Psoas muscle (tissue), 8 donors: ENCODE data around the gene HAPLN2. TPM values are rescaled to one million over a fixed set of nuclear protein-coding genes. Genes with fewer than 3 reads are reported as not detected.

Experiments
- ATAC-seq, 4 donors: fragments of 200-7000 bp; cut with Tn5 transposase; one replicate each; pipeline ENCODE4 v1.9.1; 2020; ENCODE audit warnings: moderate library complexity in 3 of 4, mild to moderate bottlenecking in 2 of 4
- DNase-seq, 2 donors: peaks; one replicate each; pipeline ENCODE4 v3.0.0-alpha.2; 2020
- H3K27ac ChIP-seq: fragments of 200-600 bp; one replicate; pipeline ENCODE4 v1.8.0; 2022
- H3K27me3 ChIP-seq, 3 donors: fragments of 200-600 bp in 1 of 3; one replicate each; pipeline versions ENCODE4 v1.6.1 to v1.8.0; 2013 to 2022; ENCODE audit warnings: low read length in 2 of 3, mild to moderate bottlenecking in 2 of 3, moderate library complexity in 1 of 3; ENCODE audit not compliant: insufficient read depth in 3 of 3
- H3K36me3 ChIP-seq, 2 donors: fragments of 200-600 bp in 1 of 2; one replicate each; pipeline versions ENCODE4 v1.6.1 to v1.8.0; 2013 to 2022; ENCODE audit warnings: low read depth in 1 of 2, mild to moderate bottlenecking in 1 of 2, moderate library complexity in 1 of 2; ENCODE audit not compliant: insufficient read depth in 1 of 2
- H3K4me1 ChIP-seq: fragments of 200-600 bp; one replicate; pipeline ENCODE4 v1.8.0; 2022
- H3K4me3 ChIP-seq: fragments of 200-600 bp; one replicate; pipeline ENCODE4 v1.8.0; 2022; ENCODE audit warnings: mild to moderate bottlenecking
- H3K9me3 ChIP-seq: fragments of 200-600 bp; one replicate; pipeline ENCODE4 v1.8.0; 2022
- CTCF ChIP-seq: fragments of 200-600 bp; IDR thresholded peaks from one replicate; pipeline ENCODE4 v1.8.0; 2022; ENCODE audit warnings: antibody characterized with exemption
- WGBS, 3 donors: extraction: QIAGEN DNeasy Blood & Tissue Kit; methylation state at CpG; one replicate each; pipeline versions ENCODE4 v1.1.6 to v1.1.7; 2013; 5-methylcytosine and 5-hydroxymethylcytosine counted together
- intact Hi-C, 2 donors: fragments of 100-400 bp; cut with DNase I; formaldehyde crosslinking; loops; one replicate each; pipeline versions ENCODE4 v1.11.0 to v1.14.2; 2022
- polyA plus RNA-seq, 3 donors: library from polyadenylated mRNA; stranded (reverse); fragments of 200-250 nt; gene quantifications; one replicate each; pipeline ENCODE4 v1.2.3, GENCODE V29; 2013
- total RNA-seq, 4 donors: library from RNA; stranded (reverse); fragmentation: NEBNext Ultra II Directional in 2 of 4; extraction: Animal tissue kit (Norgen Biotek cat#: 25700) in 2 of 4; gene quantifications; one replicate each; pipeline versions ENCODE4 v1.2.1 to v1.2.4, GENCODE V29; 2021 to 2023
- donor health status: healthy with polysubstance abuse.
- donor health status: DM: no; HTN: no; CAD: no; lungs with moderate emphysema.
- donor health status: Bipolar disorder and iron deficiency.
- donor health status: healthy.
- donor health status: DM: yes; HTN: yes; CAD: no.
- donor health status: DM: no; HTN: no; CAD: no.
- donor health status: DM: no; HTN: no; CAD: no.
- donor health status: DM: yes; HTN: yes; CAD: no.

The HAPLN2 gene
- total and polyA plus RNA-seq, 7 donors = 0.28 to 2.2 (median 0.61) TPM

GRCh38 chr1:156591181-156591431 lies 28.1 kb upstream of the HAPLN2 start:
- peak overlapping the region; percentile 92 for H3K27ac ChIP-seq
- H3K9me3 ChIP-seq = no peaks in the 10 kb centered on the region
- TF ChIP-seq CTCF = no peak
- no peaks in the 10 kb centered on the region for H3K27me3 ChIP-seq
- peaks cover 9 to 37% of the 10 kb centered on the region in 2 donors for H3K36me3 ChIP-seq
- intact Hi-C loops = no loop called here
- WGBS, 3 donors = 20 to 26% (median 20%) methylated on average over 6 of the region's 6 CpGs
- H3K4me3 ChIP-seq = peak overlapping the region; percentile 83
- DNase-seq (no peak), ATAC-seq (peak in 1 of 4 donors; percentile 11)
- H3K4me1 ChIP-seq = peaks cover 12% of the 10 kb centered on the region

- peak within 1 kb of the TSS; percentile 83 for H3K4me3 ChIP-seq
- no peak for TF ChIP-seq CTCF
- peaks cover 12 to 42% of the 10 kb centered on the region in 2 donors for H3K36me3 ChIP-seq
- H3K27me3 ChIP-seq = no peaks in the 10 kb centered on the region
- WGBS, 3 donors = 1% methylated on average over 38 to 60 of the region's 60 CpGs
- ATAC-seq = peak; percentile 92 to 97 (median 93)
- H3K27ac ChIP-seq = peak within 1 kb of the TSS; percentile 92
- intact Hi-C loops = no loop called here
- peak; percentile 75 to 83 for DNase-seq
- H3K9me3 ChIP-seq = no peaks in the 10 kb centered on the region
- peaks cover 12% of the 10 kb centered on the region for H3K4me1 ChIP-seq
These were observed 27.6 kb upstream of the HAPLN2 start, which contains the start of gene NAXE for GRCh38 chr1:156591432-156592157. TSS of gene NAXE (plus strand) at chr1:156591776. CDS start at chr1:156591805, 29 bp downstream.

- no peak for TF ChIP-seq CTCF
- Histone ChIP-seq H3K4me1 (peaks cover 12% of the 10 kb centered on the region), H3K27ac (peak overlapping the region; percentile 92), H3K27me3 (no peaks in the 10 kb centered on the region), H3K36me3 (peaks cover 16 to 50% of the 10 kb centered on the region in 2 donors), H3K4me3 (peak overlapping the region; percentile 83), H3K9me3 (no peaks in the 10 kb centered on the region)
- intact Hi-C loops = no loop called here
- ATAC-seq = peak in 3 of 4 donors; percentile 5 to 13 (median 7)
- 44 to 61% (median 47%) methylated on average over 16 of the region's 16 CpGs for WGBS, 3 donors
- no peak for DNase-seq
These were observed 26.9 kb upstream of the HAPLN2 start for GRCh38 chr1:156592158-156592909.

- peaks cover 12% of the 10 kb centered on the region for H3K4me1 ChIP-seq
- H3K36me3 ChIP-seq = peaks cover 16 to 57% of the 10 kb centered on the region in 2 donors
- DNase-seq = no peak
- intact Hi-C loops = no loop called here
- no peaks in the 10 kb centered on the region for H3K27me3 ChIP-seq
- H3K27ac ChIP-seq = no peak overlapping the region
- no peak for TF ChIP-seq CTCF
- H3K9me3 ChIP-seq = no peaks in the 10 kb centered on the region
- WGBS, 3 donors = 66 to 74% (median 66%) methylated on average over 8 of the region's 8 CpGs
- H3K4me3 ChIP-seq = peak overlapping the region; percentile 83
- no peak for ATAC-seq
These were observed 26.1 kb upstream of the HAPLN2 start for GRCh38 chr1:156592910-156593660.
